BLaER1 treated with 17β-estradiol and CSF1 and Interleukin-3, amounts not matched to agents 10 nM and 100 nM (cell line): ENCODE results near the gene VTI1A.

Experiments
- H3K27ac ChIP-seq, 11 experiments: shearing (Covaris generic); formaldehyde crosslinking; 2 replicates each; pipeline ENCODE4 v1.8.1; 2022
- H3K27me3 ChIP-seq, 11 experiments: shearing (Covaris generic); formaldehyde crosslinking; 2 replicates each; pipeline ENCODE4 v1.8.1; 2022
- H3K36me3 ChIP-seq, 11 experiments: shearing (Covaris generic); formaldehyde crosslinking; 2 replicates each; pipeline ENCODE4 v1.8.1; 2022
- H3K4me1 ChIP-seq, 10 experiments: shearing (Covaris generic); formaldehyde crosslinking; 2 replicates each; pipeline ENCODE4 v1.8.1; 2022
- H3K4me2 ChIP-seq, 11 experiments: shearing (Covaris generic); formaldehyde crosslinking; 2 replicates each; pipeline ENCODE4 v1.8.1; 2022
- H3K4me3 ChIP-seq, 10 experiments: shearing (Covaris generic); formaldehyde crosslinking; 2 replicates each; pipeline ENCODE4 v1.8.1; 2022
- H3K9ac ChIP-seq, 11 experiments: shearing (Covaris generic); formaldehyde crosslinking; 2 replicates each; pipeline ENCODE4 v1.8.1; 2022
- H3K9me3 ChIP-seq, 11 experiments: shearing (Covaris generic); formaldehyde crosslinking; replicated peaks in 1 of 11; 2 replicates each; pipeline ENCODE4 v1.8.1; 2022
- H4K20me1 ChIP-seq, 11 experiments: shearing (Covaris generic); formaldehyde crosslinking; 2 replicates each; pipeline ENCODE4 v1.8.1; 2022
- Cebpa-rat ChIP-seq, 11 experiments: shearing (Covaris generic); IDR thresholded peaks; 2 replicates each; pipeline ENCODE4 v1.8.1; 2022

VTI1A gene

DNA sequence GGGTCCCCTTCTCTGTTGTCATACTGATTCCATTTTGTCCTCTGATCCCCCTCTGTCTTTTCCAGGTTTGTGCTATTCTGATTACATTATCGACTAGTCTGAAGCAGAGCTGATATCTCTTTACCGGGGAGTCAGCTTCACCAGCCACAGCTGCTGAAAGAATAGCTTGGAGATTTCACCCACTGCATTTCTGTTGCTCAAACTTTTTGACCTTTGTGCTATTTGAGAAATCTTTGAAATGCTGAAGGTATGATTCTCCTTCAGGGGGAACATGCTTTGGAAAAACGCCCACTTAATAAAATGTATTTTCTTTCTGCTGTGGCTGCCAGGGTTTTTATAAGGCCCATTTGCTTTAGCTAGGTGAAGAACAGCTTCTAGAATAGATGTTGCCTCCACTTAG is 305.3 kb downstream of the VTI1A start:
- no peak overlapping the region for H3K27ac ChIP-seq
- H3K4me2 ChIP-seq = no peak overlapping the region
- H3K9ac ChIP-seq = no peak overlapping the region

DNA sequence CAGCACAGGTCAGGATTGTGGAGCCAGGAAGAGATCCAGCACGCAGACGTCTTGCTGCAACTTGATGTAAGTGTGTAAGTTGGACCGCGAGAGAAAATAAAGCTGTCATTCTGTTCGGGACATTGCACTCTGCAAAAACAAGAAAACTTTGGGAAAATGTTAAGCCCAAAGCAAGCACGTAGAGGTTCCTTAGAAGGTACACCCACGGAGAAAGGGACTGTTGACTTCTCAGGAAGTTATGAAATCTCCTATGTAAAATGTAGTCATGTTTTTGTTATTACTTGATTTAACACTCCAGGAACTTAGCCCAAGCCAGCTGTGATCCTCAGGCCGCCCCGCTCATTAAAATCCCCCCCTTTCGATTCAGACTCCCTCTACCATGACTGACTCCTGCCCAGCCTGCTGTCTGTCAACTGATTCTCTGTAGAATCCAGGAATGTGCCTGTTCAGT is 307.0 kb downstream of the VTI1A start:
- H3K4me2 ChIP-seq = peak overlapping the region in 8 of 11 experiments; percentile 11 to 55 (median 42); a peak in 16 of 22 replicates
- peaks cover 0 to 16% (median 0%) of the 10 kb centered on the region in 11 experiments; a peak in 7 of 22 replicates for H3K36me3 ChIP-seq
- no peaks in the 10 kb centered on the region for H3K9me3 ChIP-seq
- H3K4me1 ChIP-seq = peaks cover 0 to 14% (median 10%) of the 10 kb centered on the region in 10 experiments; a peak in 16 of 20 replicates
- TF ChIP-seq Cebpa-rat (IDR thresholded peaks at IDR 0.05) = no peak
- no peak overlapping the region for H3K4me3 ChIP-seq
- H4K20me1 ChIP-seq = no peaks in the 10 kb centered on the region; a peak in 1 of 22 replicates
- H3K27ac ChIP-seq = no peak overlapping the region
- H3K9ac ChIP-seq = no peak overlapping the region
- H3K27me3 ChIP-seq = no peaks in the 10 kb centered on the region

More for the DNA sequence above, 305.3 kb downstream of the VTI1A start:
- Histone ChIP-seq H3K36me3 (peaks cover 0 to 15% (median 0%) of the 10 kb centered on the region in 11 experiments; a peak in 4 of 22 replicates), H4K20me1 (no peaks in the 10 kb centered on the region; a peak in 1 of 22 replicates), H3K9me3 (no peaks in the 10 kb centered on the region), H3K4me1 (peaks cover 0 to 14% (median 10%) of the 10 kb centered on the region in 10 experiments; a peak in 16 of 20 replicates), H3K27me3 (no peaks in the 10 kb centered on the region), H3K4me3 (no peak overlapping the region)
- TF ChIP-seq Cebpa-rat (IDR thresholded peaks at IDR 0.05) = no peak

GRCh38 chr10:112755446-112756234 is 308.6 kb downstream of the VTI1A start:
- Histone ChIP-seq H3K9me3 (no peaks in the 10 kb centered on the region), H3K4me3 (no peak overlapping the region), H3K27me3 (no peaks in the 10 kb centered on the region), H4K20me1 (no peaks in the 10 kb centered on the region; a peak in 1 of 22 replicates), H3K36me3 (peaks cover 0 to 18% (median 0%) of the 10 kb centered on the region in 11 experiments; a peak in 7 of 22 replicates), H3K27ac (no peak overlapping the region), H3K4me2 (no peak overlapping the region), H3K4me1 (peaks cover 0 to 14% (median 10%) of the 10 kb centered on the region in 10 experiments; a peak in 16 of 20 replicates), H3K9ac (no peak overlapping the region)
- TF ChIP-seq Cebpa-rat (IDR thresholded peaks at IDR 0.05) = no peak

GRCh38 chr10:112756235-112756527 is 309.2 kb downstream of the VTI1A start:
- Histone ChIP-seq H3K4me3 (no peak overlapping the region), H3K4me1 (peaks cover 0 to 14% (median 10%) of the 10 kb centered on the region in 10 experiments; a peak in 16 of 20 replicates), H3K27me3 (no peaks in the 10 kb centered on the region), H3K4me2 (no peak overlapping the region), H3K9me3 (no peaks in the 10 kb centered on the region), H3K36me3 (peaks cover 0 to 18% (median 0%) of the 10 kb centered on the region in 11 experiments; a peak in 7 of 22 replicates), H4K20me1 (no peaks in the 10 kb centered on the region; a peak in 1 of 22 replicates), H3K9ac (no peak overlapping the region), H3K27ac (no peak overlapping the region)
- no peak for TF ChIP-seq Cebpa-rat (IDR thresholded peaks at IDR 0.05)

- Histone ChIP-seq H3K27ac (no peak overlapping the region), H3K27me3 (no peaks in the 10 kb centered on the region), H3K4me2 (no peak overlapping the region), H3K4me1 (peaks cover 0 to 7% (median 4%) of the 10 kb centered on the region in 10 experiments; a peak in 16 of 20 replicates), H3K9ac (no peak overlapping the region), H3K4me3 (no peak overlapping the region), H3K36me3 (peaks cover 0 to 12% (median 0%) of the 10 kb centered on the region in 11 experiments; a peak in 7 of 22 replicates), H4K20me1 (no peaks in the 10 kb centered on the region; a peak in 1 of 22 replicates), H3K9me3 (no peaks in the 10 kb centered on the region)
- TF ChIP-seq Cebpa-rat (IDR thresholded peaks at IDR 0.05) = no peak
Observed at GRCh38 chr10:112758961-112759360, 311.9 kb downstream of the VTI1A start.

- Histone ChIP-seq H3K27ac (no peak overlapping the region), H3K27me3 (no peaks in the 10 kb centered on the region), H3K4me1 (peaks cover 0 to 2% (median 0%) of the 10 kb centered on the region in 10 experiments; a peak in 5 of 20 replicates), H3K9me3 (no peaks in the 10 kb centered on the region), H3K4me3 (no peak overlapping the region), H3K4me2 (no peak overlapping the region), H3K36me3 (peaks cover 0 to 12% (median 0%) of the 10 kb centered on the region in 11 experiments; a peak in 7 of 22 replicates), H3K9ac (no peak overlapping the region), H4K20me1 (no peaks in the 10 kb centered on the region)
- TF ChIP-seq Cebpa-rat (IDR thresholded peaks at IDR 0.05) = no peak
Observed at GRCh38 chr10:112759496-112759895, 312.5 kb downstream of the VTI1A start.

GRCh38 chr10:112761256-112761655 is 314.2 kb downstream of the VTI1A start:
- Histone ChIP-seq H3K36me3 (peaks cover 0 to 12% (median 0%) of the 10 kb centered on the region in 11 experiments; a peak in 7 of 22 replicates), H3K27me3 (no peaks in the 10 kb centered on the region), H4K20me1 (no peaks in the 10 kb centered on the region), H3K27ac (no peak overlapping the region), H3K4me2 (no peak overlapping the region), H3K4me1 (no peaks in the 10 kb centered on the region), H3K9ac (no peak overlapping the region), H3K4me3 (no peak overlapping the region), H3K9me3 (no peaks in the 10 kb centered on the region)
- no peak for TF ChIP-seq Cebpa-rat (IDR thresholded peaks at IDR 0.05)

GRCh38 chr10:112763916-112764520 is 317.0 kb downstream of the VTI1A start:
- H3K4me3 ChIP-seq = no peak overlapping the region
- no peak for TF ChIP-seq Cebpa-rat (IDR thresholded peaks at IDR 0.05)
- no peak overlapping the region for H3K4me2 ChIP-seq
- peaks cover 0 to 7% (median 0%) of the 10 kb centered on the region in 11 experiments; a peak in 3 of 22 replicates for H3K36me3 ChIP-seq
- no peak overlapping the region for H3K9ac ChIP-seq
- no peaks in the 10 kb centered on the region for H3K9me3 ChIP-seq
- H3K27me3 ChIP-seq = no peaks in the 10 kb centered on the region
- no peaks in the 10 kb centered on the region for H4K20me1 ChIP-seq
- no peaks in the 10 kb centered on the region for H3K4me1 ChIP-seq
- no peak overlapping the region for H3K27ac ChIP-seq

GRCh38 chr10:112765717-112766235 is 318.8 kb downstream of the VTI1A start:
- no peaks in the 10 kb centered on the region for H3K4me1 ChIP-seq
- peaks cover 0 to 3% (median 0%) of the 10 kb centered on the region in 11 experiments; a peak in 4 of 22 replicates for H3K9me3 ChIP-seq
- no peak for TF ChIP-seq Cebpa-rat (IDR thresholded peaks at IDR 0.05)
- H4K20me1 ChIP-seq = no peaks in the 10 kb centered on the region
- no peak overlapping the region for H3K9ac ChIP-seq
- H3K4me3 ChIP-seq = no peak overlapping the region
- no peaks in the 10 kb centered on the region for H3K27me3 ChIP-seq
- H3K27ac ChIP-seq = no peak overlapping the region
- H3K4me2 ChIP-seq = no peak overlapping the region
- H3K36me3 ChIP-seq = peaks cover 0 to 10% (median under 1%) of the 10 kb centered on the region in 11 experiments; a peak in 4 of 22 replicates
